HG03095 (cell line): Measurements from ENCODE around the gene PTGES3.
"Not testable (repeated sequence)": the region's sequence is repeated elsewhere in the genome, so short reads cannot be mapped to it uniquely, and the experiment has no call there.

Source experiments
- ATAC-seq: cut with Tn5 transposase; IDR thresholded peaks from one replicate; pipeline ENCODE4 v1.9.1; 2021; ENCODE audit warnings: moderate library complexity; ENCODE audit not compliant: unreplicated experiment

Gene PTGES3

DNA sequence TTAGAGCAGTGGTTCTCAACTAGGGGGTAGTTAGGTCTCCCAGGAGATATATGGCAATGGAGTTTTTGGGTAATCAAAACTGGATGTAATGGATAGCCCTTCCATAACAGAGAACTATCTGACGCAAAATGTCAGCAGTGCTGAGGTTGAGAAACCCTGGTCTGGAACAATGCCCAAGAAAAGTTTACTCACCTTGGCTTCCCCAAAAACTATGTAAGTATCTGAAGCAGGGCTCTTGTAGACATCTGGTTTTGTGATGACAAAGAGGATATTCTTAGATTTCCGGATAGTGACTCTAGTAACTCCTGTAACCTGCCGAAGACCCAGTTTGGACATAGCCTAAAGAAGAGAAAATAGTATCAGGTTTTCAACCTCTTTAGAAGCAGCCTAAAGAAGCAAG, 25.3 kb upstream of the PTGES3 start:
- no peak for ATAC-seq

DNA sequence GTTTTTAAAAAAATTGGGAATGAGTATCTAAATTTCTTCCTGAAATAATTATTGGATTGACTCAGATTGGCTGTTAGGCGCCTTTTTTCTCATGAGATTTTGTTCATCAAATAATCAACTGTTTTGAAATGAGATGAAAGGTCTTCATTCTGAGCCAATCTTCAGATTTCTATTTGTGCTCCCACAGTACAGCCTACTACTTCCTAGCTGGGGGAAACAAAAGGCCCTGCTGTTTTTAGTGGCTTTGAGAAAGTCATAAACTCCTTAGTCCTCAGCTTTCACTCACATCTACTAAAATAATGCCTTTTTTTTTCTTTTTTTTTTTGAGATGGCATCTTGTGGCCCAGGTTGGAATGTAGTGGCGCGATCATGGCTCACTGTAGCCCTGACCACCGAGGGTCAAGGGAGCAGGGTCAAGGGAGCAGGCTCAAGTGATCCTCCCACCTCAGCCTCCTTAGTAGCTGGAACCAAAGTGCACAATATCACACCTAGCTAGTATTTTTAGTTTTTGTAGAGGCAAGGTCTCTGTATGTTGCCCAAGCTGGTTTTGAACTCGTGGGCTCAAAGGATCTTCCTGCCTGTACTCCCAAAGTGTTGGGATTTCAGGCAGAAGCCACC, 21.8 kb upstream of the PTGES3 start:
- ATAC-seq = no peak

DNA sequence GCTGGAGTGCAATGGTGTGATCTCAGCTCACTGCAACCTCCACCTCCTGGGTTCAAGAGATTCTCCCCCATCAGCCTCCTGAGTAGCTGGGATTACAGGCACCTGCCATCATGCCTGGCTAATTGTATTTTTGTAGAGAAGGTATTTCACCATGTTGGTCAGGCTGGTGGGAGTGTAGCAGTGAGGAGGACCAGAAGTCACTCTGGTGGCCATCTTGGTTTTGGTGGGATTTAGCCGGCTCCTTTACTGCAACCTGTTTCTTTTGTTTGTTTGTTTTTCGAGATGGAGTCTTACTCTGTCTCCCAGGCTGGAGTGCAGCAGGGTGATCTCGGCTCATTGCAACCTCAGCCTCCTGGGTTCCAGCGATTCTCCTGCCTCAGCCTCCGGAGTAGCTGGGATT, 16.4 kb upstream of the PTGES3 start:
- ATAC-seq = not testable (repeated sequence)

DNA sequence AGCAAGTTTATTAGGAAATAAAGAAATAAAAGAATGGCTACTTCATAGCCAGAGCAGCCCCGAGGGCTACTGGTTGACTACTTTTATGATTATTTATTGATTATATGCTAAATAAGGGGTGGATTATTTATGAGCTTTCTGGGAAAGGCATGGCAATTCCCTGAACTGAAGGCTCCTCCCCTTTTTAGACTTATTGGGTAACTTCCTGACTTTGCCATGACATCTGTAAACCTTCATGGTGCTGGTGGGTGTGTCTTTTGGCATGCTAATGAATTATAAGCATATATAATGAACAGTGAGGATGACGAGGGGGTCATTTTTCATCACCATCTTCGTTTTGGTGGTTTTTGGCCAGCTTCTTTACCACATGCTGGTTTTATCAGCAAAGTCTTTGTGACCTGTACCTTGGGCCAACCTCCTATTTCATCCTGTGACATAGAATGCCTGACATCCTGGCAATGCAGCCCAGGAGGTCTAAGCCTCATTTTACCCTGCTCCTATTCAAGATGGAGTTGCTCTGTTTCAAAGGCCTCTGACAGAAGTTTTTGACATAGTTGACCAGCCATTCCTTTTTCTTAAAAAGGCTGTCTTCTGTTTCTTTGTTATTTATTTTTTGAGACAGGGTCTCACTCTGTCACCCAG, 11.1 kb upstream of the PTGES3 start:
- no peak for ATAC-seq

DNA sequence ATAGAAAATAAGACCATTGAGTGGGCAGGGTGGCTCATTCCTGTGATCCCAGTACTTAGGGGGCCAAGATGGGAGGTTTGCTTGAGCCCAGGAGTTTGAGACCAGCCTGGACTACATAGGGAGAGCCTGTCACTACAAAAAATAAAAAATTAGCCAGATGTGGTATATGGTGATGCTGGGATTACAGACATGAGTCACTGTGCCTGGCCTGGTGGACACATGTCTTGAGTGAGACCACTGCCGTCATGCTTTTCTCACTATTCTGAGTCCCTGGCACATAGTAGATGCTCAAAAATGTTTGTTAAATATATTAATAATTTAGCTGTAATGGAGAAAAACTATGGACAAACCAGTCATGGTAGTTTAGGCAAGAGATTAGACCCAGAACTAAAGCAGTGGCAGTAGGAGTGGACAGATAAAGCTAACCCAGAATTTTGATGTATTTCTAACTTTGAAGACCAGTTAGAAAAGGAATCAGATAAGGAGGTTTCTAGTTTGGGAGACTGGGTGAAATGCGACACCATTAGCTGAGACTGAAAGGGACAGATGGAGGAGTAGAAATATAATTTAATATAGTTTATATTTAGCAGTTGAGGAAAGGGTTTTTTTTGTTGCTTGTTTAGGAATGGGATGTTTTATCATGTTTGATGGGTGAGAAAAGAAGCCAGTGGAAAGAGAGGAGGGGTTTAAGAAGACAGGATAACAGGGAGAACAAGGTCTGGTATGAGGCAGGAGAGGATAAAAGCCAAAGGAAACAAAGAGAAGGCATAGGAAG, 7.4 kb upstream of the PTGES3 start:
- no peak for ATAC-seq

DNA sequence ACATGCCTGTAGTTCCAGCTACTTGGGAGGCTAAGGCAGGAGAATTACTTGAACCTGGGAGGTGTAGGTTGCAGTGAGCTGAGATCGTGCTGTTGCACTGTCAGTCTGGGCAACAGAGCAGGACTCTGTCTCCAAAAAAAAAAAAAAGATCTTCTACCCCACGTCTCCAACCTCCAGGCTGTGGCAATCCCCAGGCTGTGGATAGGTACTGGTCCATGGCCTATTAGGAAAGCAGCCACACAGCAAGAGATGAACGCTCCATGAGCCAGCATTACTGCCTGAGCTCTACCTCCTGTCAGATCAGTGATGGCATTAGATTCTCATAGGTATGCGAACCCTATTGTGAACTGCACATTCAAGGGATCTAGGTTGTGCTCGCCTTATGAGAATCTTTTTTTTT, 6.1 kb upstream of the PTGES3 start:
- ATAC-seq = no peak

DNA sequence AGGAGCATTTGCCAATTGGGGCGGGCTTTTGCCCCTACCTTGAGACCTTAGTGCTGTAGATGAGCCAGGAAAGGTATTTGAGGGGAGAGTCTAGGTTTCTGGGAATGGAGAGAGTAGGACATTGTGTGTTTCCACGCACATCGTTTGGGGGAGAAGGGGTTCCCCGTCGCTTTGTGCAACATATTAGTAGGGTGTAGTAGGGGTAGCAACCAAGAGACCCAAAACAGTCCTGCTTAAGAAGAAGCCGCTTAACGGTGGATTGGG, 694 bp upstream of the PTGES3 start:
- ATAC-seq = no peak

DNA sequence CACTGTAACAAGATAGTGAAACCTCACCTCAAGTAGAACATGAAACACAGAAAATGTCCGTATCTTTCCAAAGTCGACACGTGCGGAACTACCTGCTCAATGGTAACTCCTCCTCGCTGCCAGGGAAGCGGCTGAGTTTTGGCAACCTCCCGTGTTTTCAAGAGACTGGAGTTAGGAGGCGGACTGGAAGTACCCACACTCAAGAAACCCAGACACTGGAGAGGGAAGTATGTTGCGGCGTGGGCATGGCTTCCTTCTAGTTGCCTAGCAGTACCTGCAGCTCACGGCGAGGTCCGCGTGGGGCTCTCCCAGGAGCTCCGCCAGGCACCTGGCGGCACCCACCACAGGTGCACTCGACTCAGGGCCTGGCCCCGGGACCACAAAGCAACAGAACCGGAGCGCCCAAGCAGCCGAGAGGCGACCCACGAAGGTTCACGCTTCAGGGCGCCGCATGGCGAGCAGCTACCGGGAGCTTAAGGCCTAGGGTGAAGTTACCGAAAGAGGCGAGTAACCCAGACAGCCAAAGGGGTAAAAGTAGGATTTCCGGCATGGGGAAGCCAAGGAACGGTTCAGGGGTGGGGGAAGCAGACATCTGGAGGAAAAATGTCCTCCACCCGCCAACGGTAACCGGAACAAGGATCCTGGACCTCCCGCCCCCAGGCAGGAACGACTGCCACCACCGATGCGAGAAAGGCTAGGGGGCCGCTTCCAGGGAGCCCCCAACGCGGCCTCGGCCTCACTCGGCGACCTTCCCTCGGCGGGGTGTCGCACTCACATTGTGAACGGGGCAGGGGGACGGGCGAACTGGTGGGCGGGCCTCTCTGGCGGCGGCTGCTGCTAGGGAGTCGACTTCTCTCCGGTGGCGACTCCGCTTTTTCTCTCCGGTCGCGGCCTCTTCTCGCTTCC, 608 bp downstream of the PTGES3 start:
- ATAC-seq = peak; percentile 4

DNA sequence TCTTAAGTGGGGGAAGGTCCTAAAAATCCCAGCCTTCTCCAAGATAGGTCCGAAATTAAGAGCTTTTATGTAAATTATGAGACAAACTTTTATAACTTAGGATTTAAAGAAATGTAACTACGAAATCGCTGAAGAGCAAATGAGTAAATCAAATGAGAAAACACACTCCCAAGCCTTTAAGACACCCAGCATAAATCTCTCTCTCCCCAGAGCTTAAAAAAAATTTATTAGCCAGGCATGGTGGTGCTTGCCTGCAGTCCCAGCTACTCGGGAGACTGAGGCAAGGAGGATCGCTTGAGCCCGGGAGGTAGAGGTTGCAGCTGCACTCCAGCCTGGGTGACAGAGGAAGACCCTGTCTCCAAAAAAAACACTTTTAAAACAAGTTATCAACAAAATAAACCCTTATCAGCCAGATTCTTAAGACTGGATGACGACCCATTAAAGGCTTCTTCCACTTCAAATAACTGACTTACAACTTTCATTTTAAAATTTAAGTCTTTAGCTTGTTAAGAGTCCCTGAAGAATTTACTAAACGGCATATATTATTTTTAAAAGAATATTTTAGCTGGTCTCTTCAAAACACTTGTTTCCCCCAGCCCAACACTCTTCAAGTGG, 3.2 kb downstream of the PTGES3 start:
- no peak for ATAC-seq

DNA sequence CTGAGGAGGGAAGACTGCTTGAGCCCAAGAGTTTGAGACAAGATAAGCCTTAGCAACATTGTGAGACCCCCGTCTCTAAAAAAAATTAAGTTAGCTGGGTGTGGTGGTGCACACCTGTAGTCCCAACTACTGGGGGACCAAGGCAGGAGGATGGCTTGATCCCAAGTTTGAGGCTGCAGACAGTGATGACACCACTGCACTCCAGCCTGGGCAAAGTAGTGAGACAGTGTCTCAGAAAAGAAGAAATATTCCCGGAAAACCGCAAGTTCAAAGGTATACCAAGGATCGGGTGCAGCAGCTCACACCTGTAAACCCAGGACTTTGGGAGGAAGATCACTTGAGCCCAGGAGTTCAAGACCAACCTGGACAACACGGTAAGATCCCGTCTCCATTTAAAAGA, 5.8 kb downstream of the PTGES3 start:
- no peak for ATAC-seq

DNA sequence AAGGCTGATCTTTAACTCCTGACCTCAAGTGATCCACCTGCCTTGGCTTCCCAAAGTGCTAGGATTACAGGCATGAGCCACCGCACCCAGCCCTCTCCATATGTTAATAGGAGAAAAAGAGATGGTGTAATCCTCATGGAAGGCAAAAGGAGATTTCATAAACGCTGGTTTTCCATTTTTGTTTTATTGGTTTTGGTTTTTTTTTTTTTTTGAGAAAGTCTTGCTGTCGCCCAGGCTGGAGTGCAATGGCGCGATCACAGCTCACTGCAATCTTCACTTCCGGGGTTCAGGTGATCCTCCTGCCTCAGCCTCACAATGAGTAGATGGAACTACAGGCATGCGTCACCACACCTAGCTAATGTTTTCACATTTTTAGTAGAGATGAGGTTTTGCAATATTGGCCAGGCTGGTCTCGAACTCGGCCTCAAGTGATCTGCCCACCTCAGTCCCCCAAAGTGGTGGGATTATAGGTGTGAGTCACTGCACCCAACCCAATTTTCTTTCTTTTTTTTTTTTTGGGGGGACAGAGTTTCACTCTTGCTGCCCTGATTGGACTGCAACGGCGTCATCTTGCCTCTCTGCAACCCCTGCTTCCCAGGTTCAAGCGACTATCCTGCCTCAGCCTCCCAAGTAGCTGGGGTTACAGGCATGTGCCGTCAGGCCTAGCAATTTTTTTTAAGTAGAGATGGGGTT, 8.1 kb downstream of the PTGES3 start:
- no peak for ATAC-seq

DNA sequence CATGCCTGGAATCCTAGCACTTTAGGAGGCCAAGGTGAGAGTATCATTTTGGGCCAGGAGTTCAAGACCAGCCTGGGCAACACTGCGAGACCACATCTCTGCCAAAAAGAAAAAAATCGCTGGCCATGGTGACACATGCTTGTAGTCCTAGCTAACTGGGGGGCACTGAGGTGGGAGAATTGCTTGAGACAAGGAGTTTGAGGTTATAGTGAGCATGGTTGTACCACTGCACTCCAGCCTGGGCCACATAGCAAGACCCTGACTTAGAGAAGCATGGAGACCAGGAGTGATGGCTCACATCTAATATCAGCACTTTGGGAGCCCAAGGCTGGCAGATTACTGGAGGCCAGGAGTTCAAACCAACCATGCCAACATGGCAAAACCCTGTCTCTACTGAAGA, 9.2 kb downstream of the PTGES3 start:
- no peak for ATAC-seq

DNA sequence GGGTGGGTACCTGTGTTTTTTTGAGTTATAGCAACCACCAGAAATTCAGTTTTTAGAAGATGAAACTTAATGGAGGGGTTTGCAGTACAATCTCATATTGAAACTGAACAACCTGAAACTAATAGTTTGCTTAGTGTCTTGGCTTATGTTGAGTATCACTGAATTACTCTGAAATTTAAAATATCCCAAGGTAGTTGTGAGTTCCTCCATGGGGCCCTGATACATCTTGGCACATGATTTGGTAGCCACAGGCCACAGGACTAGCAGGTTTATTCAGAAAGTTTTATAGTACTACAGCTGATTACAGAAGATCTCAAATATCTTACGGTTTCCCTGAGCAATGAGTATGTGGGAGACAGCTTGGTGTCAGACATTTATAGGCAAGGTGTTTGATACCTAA, 10.4 kb downstream of the PTGES3 start:
- ATAC-seq = peak; percentile 69

DNA sequence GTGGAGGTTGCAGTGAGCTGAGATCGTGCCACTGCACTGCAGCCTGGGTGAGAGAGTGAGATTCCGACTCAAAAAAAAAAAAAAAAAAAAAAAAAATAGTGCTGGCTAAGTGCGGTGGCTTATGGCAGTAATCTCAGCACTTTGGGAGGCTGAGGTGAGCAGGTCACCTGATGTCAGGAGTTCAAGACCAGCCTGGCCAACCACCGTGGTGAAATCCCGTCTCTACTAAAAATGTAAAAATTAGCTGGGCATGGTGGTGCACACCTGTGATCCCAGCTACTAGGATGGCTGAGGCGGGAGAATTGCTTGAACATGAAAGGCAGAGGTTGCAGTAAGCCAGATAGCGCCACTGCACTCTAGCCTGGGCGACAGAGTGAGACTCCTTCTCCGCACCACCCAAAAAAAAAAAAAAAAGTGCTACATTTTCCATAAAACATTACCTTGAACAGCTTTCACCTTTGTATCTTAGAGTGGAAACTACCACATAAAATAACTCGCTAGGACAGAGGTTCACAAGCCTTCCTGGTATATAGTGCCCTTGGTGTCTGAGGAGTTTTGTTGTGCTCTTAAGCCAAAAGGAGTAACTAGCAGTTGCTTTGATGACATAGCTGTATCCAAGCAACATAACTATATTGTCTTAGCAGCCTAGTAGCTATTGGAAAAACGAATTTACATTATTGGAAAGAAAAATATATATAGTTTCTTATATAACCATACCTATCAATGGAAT, 11.1 kb downstream of the PTGES3 start:
- no peak for ATAC-seq

DNA sequence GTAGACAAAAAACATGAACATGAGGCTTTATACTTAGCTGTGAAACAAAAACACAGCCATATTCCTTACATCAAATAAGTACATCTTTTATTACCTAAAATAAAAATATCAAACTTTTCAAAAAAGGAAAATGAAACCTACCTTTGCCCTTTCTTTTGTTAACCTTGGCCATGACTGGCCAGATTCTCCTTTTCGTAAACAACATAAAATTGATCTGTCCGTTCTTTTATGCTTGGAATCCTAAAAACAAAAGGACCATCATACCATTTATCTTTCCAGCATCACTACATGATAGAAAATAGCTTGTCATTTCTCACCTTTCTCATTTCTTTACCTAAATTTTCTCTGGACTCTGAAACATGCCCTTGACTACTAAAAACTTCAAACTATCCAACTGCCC, 16.5 kb downstream of the PTGES3 start:
- no peak for ATAC-seq

DNA sequence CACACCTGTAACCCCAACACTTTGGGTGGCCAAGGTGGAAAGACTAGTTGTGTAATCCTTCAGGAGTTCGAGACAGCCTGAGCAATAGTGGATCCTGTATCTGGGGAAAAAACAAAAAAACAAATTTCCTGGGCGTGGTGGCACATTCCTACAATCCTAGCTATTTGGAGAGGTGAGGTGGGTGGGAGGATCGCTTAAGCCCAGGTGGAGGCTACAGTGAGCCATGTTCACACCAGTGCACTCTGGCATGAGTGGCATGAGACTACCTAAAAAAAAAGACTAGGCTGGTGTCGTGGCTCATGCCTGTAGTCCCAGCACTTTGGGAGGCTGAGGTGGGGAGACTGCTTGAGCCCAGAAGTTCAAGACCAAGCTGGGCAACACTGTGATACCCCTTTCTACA, 17.2 kb downstream of the PTGES3 start:
- no peak for ATAC-seq

DNA sequence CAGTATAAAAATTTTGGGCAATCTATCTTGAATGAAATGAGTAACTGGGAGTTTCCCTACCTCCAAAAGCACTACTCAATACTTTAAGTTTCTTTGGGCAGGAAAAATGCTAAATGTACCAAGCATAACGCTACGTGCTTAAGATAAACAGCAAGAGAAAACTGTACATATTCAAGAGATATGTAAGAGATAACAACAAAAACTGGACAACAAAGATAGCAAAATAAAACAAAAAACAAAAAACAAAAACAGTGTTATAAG, 20.0 kb downstream of the PTGES3 start:
- ATAC-seq = no peak

DNA sequence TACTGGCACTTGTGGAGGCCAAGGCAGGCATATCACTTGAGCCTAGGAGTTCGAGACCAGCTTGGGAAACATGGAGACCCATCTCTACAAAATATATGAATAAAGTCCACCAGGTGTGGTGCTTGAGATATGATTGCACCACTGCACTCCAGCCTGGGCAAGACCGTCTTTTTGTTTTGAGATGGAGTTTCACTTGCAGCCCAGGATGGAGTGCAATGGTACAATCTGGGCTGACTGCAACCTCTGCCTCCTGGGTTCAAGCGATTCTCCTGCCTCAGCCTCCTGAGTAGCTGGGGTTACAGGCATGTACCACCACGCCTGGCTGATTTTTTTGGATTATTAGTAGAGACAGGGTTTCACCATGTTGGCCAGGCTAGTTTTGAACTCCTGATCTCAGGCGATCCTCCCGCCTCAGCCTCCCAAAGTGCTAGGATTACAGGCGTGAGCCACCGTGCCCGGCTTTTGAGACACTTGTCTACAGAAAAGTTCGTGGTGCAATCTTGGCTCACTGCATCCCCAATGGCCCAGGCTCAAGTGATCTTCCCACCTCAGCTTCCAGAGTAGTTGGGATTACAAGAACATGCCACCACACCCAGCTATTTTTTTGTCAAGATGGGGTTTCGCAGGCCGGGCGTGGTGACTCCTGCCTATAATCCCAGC, 26.0 kb downstream of the PTGES3 start:
- no peak for ATAC-seq

DNA sequence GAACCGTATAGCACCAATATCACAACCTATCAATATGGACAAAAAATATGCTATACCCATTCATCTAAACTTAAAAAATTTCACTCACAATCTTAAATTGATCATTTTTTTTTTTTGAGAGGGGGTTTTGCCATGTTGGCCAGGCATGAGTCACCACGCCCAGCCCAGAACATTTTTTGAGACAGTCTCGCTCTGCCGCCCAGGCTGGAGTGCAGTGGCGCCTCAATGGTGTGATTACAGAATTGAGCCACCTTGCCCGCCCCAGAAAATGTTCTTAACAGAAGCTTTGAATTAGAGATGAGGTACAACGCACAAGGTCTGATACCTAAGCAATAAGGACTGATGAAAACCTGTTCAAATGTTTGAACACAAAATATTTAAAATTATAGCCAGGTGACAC, 26.5 kb downstream of the PTGES3 start:
- ATAC-seq = no peak

DNA sequence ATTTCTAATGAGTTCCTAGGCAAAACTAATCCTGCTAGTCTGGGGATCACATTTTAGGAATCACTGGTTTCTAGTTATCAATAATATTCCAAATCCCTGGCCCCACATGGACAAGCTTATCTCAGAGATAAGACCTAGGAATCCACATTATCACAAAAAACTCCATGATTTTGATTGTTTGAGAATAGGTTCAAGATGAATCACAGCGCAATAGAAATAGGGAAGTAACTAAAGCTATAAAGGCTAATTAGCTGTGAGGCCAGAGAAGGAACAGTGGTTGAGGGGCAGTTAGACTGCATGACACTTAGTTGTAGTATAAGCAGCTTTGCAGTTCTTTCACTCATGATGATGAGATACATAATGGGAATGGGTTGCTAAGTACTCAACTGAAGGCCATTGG, 29.2 kb downstream of the PTGES3 start:
- ATAC-seq = no peak
